SK-N-SH (cell line): Measurements from ENCODE around the gene ISX. TPM values are rescaled to one million over a fixed set of nuclear protein-coding genes. Genes with fewer than 3 reads are reported as not detected.
"Not testable (repeated sequence)": the region's sequence is repeated elsewhere in the genome, so short reads cannot be mapped to it uniquely, and the experiment has no call there.

Experiments used
- CTCF ChIA-PET: fragments of 300-600, 350-600 bp; formaldehyde crosslinking; extraction: SDS; loops from one replicate; lab custom pipeline; 2021; lab: Yijun Ruan, JAX
- POLR2A ChIA-PET: fragments of 350-600 bp; sonication (Branson Sonifier 250); formaldehyde crosslinking; extraction: SDS; loops from one replicate; lab custom pipeline; 2020; ENCODE audit warnings: antibody characterized with exemption, inconsistent platforms; lab: Yijun Ruan, JAX
- DNase-seq: peaks from one replicate; pipeline ENCODE4 v3.0.0; 2012
- H2AFZ ChIP-seq: fragments of 200-600 bp; sonication (generic); 2 replicates; pipeline ENCODE4 v1.8.1; 2016; ENCODE audit warnings: antibody characterized with exemption, mild to moderate bottlenecking, low read depth
- H3F3A ChIP-seq: fragments of 200-600 bp; sonication (generic); replicated peaks from 2 replicates; pipeline ENCODE3; 2016; ENCODE audit warnings: antibody characterized with exemption, mild to moderate bottlenecking; ENCODE audit not compliant: insufficient read depth
- H3K27ac ChIP-seq, 2 experiments: fragments of 200-500 bp in 1 of 2; fragments of 200-600 bp in 1 of 2; sonication (Bioruptor generic) in 1 of 2; sonication (generic), shearing (Covaris generic) in 1 of 2; 2 replicates each; pipeline versions ENCODE4 v1.5.1 to v1.6.1; 2014 to 2016; ENCODE audit warnings: low read depth in 2 of 2, inconsistent platforms in 1 of 2, low read length in 1 of 2, mild to moderate bottlenecking in 1 of 2, mixed read lengths in 1 of 2
- H3K27me3 ChIP-seq: fragments of 200-600 bp; sonication (generic), shearing (Covaris generic); 2 replicates; pipeline ENCODE4 v1.6.1; 2016; ENCODE audit warnings: mixed run types; ENCODE audit not compliant: insufficient read depth
- H3K36me3 ChIP-seq, 2 experiments: fragments of 200-500 bp in 1 of 2; fragments of 200-600 bp in 1 of 2; sonication (Bioruptor generic) in 1 of 2; sonication (generic) in 1 of 2; replicated peaks in 1 of 2; 2 replicates each; pipeline versions ENCODE3 to v1.5.1; 2014 to 2016; ENCODE audit warnings: low read length in 1 of 2, mild to moderate bottlenecking in 1 of 2; ENCODE audit not compliant: insufficient read depth in 2 of 2, control insufficient read depth in 1 of 2
- H3K4me1 ChIP-seq, 2 experiments: fragments of 200-500 bp in 1 of 2; fragments of 200-600 bp in 1 of 2; sonication (Bioruptor generic) in 1 of 2; sonication (generic), shearing (Covaris generic) in 1 of 2; 2 replicates each; pipeline versions ENCODE4 v1.5.1 to v1.6.1; 2014 to 2016; ENCODE audit warnings: low read depth in 1 of 2, low read length in 1 of 2, mixed run types in 1 of 2; ENCODE audit not compliant: insufficient read depth in 2 of 2, control insufficient read depth in 1 of 2
- H3K4me2 ChIP-seq: fragments of 200-600 bp; sonication (generic), shearing (Covaris generic); 2 replicates; pipeline ENCODE4 v1.6.1; 2017; ENCODE audit warnings: mixed run types
- H3K4me3 ChIP-seq, 2 experiments: fragments of 200-500 bp in 1 of 2; fragments of 200-600 bp in 1 of 2; sonication (Bioruptor generic) in 1 of 2; sonication (generic), shearing (Covaris generic) in 1 of 2; 2 replicates each; pipeline versions ENCODE4 v1.5.1 to v1.8.1; 2014 to 2016; ENCODE audit warnings: low read depth in 2 of 2, inconsistent platforms in 1 of 2, low read length in 1 of 2, mild to moderate bottlenecking in 1 of 2, mixed read lengths in 1 of 2, moderate library complexity in 1 of 2
- H3K79me2 ChIP-seq: fragments of 200-600 bp; sonication (generic); 2 replicates; pipeline ENCODE4 v1.8.1; 2017; ENCODE audit warnings: mild to moderate bottlenecking; ENCODE audit not compliant: insufficient read depth
- H3K9ac ChIP-seq: fragments of 200-600 bp; sonication (generic); 2 replicates; pipeline ENCODE4 v1.6.1; 2017; ENCODE audit warnings: mixed run types
- H3K9me2 ChIP-seq: fragments of 200-600 bp; sonication (generic); 2 replicates; pipeline ENCODE4 v1.6.1; 2017; ENCODE audit warnings: mixed run types
- H3K9me3 ChIP-seq: fragments of 200-600 bp; sonication (generic); 2 replicates; pipeline ENCODE4 v1.6.1; 2017; ENCODE audit warnings: mixed run types, mild to moderate bottlenecking, moderate library complexity
- H4K20me1 ChIP-seq: fragments of 200-600 bp; sonication (generic); 2 replicates; pipeline ENCODE4 v1.6.1; 2017; ENCODE audit warnings: mild to moderate bottlenecking, mixed run types; ENCODE audit not compliant: insufficient read depth
- CHD2 ChIP-seq: fragments of 150-350 bp; IDR thresholded peaks from 2 replicates; pipeline ENCODE4 v1.6.1; 2018; ENCODE audit warnings: low read length; ENCODE audit not compliant: partially characterized antibody
- ELF1 ChIP-seq: IDR thresholded peaks from 2 replicates; pipeline ENCODE4 v1.4.0; 2012
- EP300 ChIP-seq, 2 experiments: IDR thresholded peaks; 2 replicates each; pipeline versions ENCODE4 v1.4.0 to v1.6.1; 2012; ENCODE audit warnings: borderline replicate concordance in 1 of 2, low read depth in 1 of 2, low read length in 1 of 2
- FOSL2 ChIP-seq: IDR thresholded peaks from 2 replicates; pipeline ENCODE4 v1.4.0; 2012; ENCODE audit warnings: low read depth, mild to moderate bottlenecking, moderate library complexity, borderline replicate concordance
- FOXM1 ChIP-seq: IDR thresholded peaks from 2 replicates; pipeline ENCODE4 v1.4.0; 2012; ENCODE audit warnings: low read depth, mild to moderate bottlenecking
- GATA2 ChIP-seq: sonication (generic); formaldehyde crosslinking; IDR thresholded peaks from 2 replicates; pipeline ENCODE4 v1.5.0; 2020; ENCODE audit warnings: mild to moderate bottlenecking, missing genetic modification reagents
- JUND ChIP-seq: IDR thresholded peaks from 2 replicates; pipeline ENCODE4 v1.4.0; 2012
- MXI1 ChIP-seq: IDR thresholded peaks from 2 replicates; pipeline ENCODE4 v1.6.1; 2012; ENCODE audit warnings: mild to moderate bottlenecking, low read depth, low read length, improper control_type of control experiment
- POLR2AphosphoS5 ChIP-seq: IDR thresholded peaks from 2 replicates; pipeline ENCODE4 v1.6.1; 2012; ENCODE audit warnings: low read depth, low read length
- RFX5 ChIP-seq: IDR thresholded peaks from 2 replicates; pipeline ENCODE4 v1.6.1; 2012; ENCODE audit warnings: mild to moderate bottlenecking, improper control_type of control experiment, low read length
- SIN3A ChIP-seq: IDR thresholded peaks from 2 replicates; pipeline ENCODE4 v1.6.1; 2012; ENCODE audit warnings: low read depth, mild to moderate bottlenecking, low read length, moderate library complexity, borderline replicate concordance
- SMC3 ChIP-seq: IDR thresholded peaks from 2 replicates; pipeline ENCODE4 v1.6.1; 2012; ENCODE audit warnings: low read depth, low read length, improper control_type of control experiment
- TAF1 ChIP-seq: IDR thresholded peaks from 2 replicates; pipeline ENCODE4 v1.6.1; 2012; ENCODE audit warnings: low read depth, mild to moderate bottlenecking, low read length, moderate library complexity, borderline replicate concordance
- TCF12 ChIP-seq: IDR thresholded peaks from 2 replicates; pipeline ENCODE4 v1.4.0; 2012
- TEAD4 ChIP-seq: IDR thresholded peaks from 2 replicates; pipeline ENCODE4 v1.4.0; 2012; ENCODE audit warnings: mild to moderate bottlenecking, borderline replicate concordance; ENCODE audit not compliant: insufficient read depth
- YY1 ChIP-seq: IDR thresholded peaks from 2 replicates; pipeline ENCODE4 v1.4.0; 2012; ENCODE audit warnings: low read depth, mild to moderate bottlenecking
- WGBS: methylation state at CpG from one replicate; pipeline ENCODE4 v1.1.6; 2017; ENCODE audit warnings: low lambda C conversion rate; 5-methylcytosine and 5-hydroxymethylcytosine counted together
- polyA plus RNA-seq, 3 experiments: library from polyadenylated mRNA; depleted of rRNA; stranded (reverse); fragments of >200 nt; gene quantifications; 2 replicates each; pipeline ENCODE4 v1.2.3, GENCODE V29; 2012
- TF ChIP-seq, protein P1 (sequence below): IDR thresholded peaks from 2 replicates; pipeline ENCODE4 v1.4.0; 2012; ENCODE audit warnings: low read depth, borderline replicate concordance
- TF ChIP-seq, protein P2 (sequence below): IDR thresholded peaks from 2 replicates; pipeline ENCODE4 v1.6.1; 2012; ENCODE audit warnings: mild to moderate bottlenecking, low read depth, low read length, moderate library complexity
- TF ChIP-seq, protein P3 (sequence below): fragments of 150-350 bp; IDR thresholded peaks from 2 replicates; pipeline ENCODE4 v1.6.1; 2016; ENCODE audit warnings: mild to moderate bottlenecking, low read depth, low read length
- TF ChIP-seq, protein P4 (sequence below): fragments of 200-600 bp; sonication (generic); IDR thresholded peaks from 2 replicates; pipeline ENCODE4 v1.6.1; 2017; ENCODE audit warnings: antibody characterized with exemption, mild to moderate bottlenecking, moderate library complexity

ISX gene
- polyA plus RNA-seq, 1 of the 3 experiments (the other 2 are of a cell fraction) = not detected

DNA sequence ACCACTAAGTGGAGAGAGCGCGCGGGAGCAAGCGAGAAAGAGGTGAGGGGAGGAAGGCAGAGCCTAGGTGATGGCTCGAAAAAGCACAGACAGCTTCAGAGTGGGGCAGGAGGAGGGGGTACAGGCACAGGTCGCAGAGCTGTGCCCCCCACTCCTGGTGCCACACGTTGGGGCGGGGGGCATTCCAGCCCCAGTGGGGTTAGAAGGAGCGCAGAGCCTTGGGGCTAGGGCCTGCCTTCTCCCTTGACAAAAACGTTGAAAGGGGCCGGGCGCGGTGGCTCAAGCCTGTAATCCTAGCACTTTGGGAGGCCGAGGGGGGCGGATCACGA lies 41.6 kb upstream of the ISX start:
- Histone ChIP-seq H3K4me2 (no peak overlapping the region), H3K36me3 (no peaks in the 10 kb centered on the region), H4K20me1 (no peaks in the 10 kb centered on the region), H3K9me3 (no peaks in the 10 kb centered on the region), H3K27me3 (no peaks in the 10 kb centered on the region), H2AFZ (no peak overlapping the region), H3K27ac (no peak overlapping the region), H3K4me1 (no peaks in the 10 kb centered on the region), H3K79me2 (no peaks in the 10 kb centered on the region)
- 3% methylated on average over 9 of the region's 16 CpGs for WGBS
- DNase-seq = no peak
- POLR2A ChIA-PET = no interaction called here
- CTCF ChIA-PET = interaction anchor here (0.7 to 3.9 kb wide), 42 partner anchors 8 to 1724 kb away, joined by 3 to 67 read pairs (median 4); no protein-coding TSS in a partner anchor
- no peak for TF ChIP-seq TCF12
- TF ChIP-seq, protein P1, sequence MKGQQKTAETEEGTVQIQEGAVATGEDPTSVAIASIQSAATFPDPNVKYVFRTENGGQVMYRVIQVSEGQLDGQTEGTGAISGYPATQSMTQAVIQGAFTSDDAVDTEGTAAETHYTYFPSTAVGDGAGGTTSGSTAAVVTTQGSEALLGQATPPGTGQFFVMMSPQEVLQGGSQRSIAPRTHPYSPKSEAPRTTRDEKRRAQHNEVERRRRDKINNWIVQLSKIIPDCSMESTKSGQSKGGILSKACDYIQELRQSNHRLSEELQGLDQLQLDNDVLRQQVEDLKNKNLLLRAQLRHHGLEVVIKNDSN = no peak
- no peak for TF ChIP-seq RFX5
- TF ChIP-seq, protein P2, sequence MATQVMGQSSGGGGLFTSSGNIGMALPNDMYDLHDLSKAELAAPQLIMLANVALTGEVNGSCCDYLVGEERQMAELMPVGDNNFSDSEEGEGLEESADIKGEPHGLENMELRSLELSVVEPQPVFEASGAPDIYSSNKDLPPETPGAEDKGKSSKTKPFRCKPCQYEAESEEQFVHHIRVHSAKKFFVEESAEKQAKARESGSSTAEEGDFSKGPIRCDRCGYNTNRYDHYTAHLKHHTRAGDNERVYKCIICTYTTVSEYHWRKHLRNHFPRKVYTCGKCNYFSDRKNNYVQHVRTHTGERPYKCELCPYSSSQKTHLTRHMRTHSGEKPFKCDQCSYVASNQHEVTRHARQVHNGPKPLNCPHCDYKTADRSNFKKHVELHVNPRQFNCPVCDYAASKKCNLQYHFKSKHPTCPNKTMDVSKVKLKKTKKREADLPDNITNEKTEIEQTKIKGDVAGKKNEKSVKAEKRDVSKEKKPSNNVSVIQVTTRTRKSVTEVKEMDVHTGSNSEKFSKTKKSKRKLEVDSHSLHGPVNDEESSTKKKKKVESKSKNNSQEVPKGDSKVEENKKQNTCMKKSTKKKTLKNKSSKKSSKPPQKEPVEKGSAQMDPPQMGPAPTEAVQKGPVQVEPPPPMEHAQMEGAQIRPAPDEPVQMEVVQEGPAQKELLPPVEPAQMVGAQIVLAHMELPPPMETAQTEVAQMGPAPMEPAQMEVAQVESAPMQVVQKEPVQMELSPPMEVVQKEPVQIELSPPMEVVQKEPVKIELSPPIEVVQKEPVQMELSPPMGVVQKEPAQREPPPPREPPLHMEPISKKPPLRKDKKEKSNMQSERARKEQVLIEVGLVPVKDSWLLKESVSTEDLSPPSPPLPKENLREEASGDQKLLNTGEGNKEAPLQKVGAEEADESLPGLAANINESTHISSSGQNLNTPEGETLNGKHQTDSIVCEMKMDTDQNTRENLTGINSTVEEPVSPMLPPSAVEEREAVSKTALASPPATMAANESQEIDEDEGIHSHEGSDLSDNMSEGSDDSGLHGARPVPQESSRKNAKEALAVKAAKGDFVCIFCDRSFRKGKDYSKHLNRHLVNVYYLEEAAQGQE = no peak
- no peak for TF ChIP-seq MXI1
- TF ChIP-seq YY1 = no peak
- TF ChIP-seq SIN3A = no peak
- TF ChIP-seq CHD2 = no peak
- no peak for TF ChIP-seq TEAD4
- TF ChIP-seq SMC3 = no peak
- TF ChIP-seq, protein P3, sequence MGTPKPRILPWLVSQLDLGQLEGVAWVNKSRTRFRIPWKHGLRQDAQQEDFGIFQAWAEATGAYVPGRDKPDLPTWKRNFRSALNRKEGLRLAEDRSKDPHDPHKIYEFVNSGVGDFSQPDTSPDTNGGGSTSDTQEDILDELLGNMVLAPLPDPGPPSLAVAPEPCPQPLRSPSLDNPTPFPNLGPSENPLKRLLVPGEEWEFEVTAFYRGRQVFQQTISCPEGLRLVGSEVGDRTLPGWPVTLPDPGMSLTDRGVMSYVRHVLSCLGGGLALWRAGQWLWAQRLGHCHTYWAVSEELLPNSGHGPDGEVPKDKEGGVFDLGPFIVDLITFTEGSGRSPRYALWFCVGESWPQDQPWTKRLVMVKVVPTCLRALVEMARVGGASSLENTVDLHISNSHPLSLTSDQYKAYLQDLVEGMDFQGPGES = no peak
- TF ChIP-seq JUND = no peak
- TF ChIP-seq GATA2 = no peak
- no peak for TF ChIP-seq ELF1
- no peak for TF ChIP-seq POLR2AphosphoS5
- TF ChIP-seq FOXM1 = no peak
- TF ChIP-seq TAF1 = no peak
- TF ChIP-seq EP300 (IDR thresholded peaks at IDR 0.05; ENCODE audit: borderline replicate concordance in 1 of 2, low read depth in 1 of 2, low read length in 1 of 2) = no peak
- TF ChIP-seq, protein P4, sequence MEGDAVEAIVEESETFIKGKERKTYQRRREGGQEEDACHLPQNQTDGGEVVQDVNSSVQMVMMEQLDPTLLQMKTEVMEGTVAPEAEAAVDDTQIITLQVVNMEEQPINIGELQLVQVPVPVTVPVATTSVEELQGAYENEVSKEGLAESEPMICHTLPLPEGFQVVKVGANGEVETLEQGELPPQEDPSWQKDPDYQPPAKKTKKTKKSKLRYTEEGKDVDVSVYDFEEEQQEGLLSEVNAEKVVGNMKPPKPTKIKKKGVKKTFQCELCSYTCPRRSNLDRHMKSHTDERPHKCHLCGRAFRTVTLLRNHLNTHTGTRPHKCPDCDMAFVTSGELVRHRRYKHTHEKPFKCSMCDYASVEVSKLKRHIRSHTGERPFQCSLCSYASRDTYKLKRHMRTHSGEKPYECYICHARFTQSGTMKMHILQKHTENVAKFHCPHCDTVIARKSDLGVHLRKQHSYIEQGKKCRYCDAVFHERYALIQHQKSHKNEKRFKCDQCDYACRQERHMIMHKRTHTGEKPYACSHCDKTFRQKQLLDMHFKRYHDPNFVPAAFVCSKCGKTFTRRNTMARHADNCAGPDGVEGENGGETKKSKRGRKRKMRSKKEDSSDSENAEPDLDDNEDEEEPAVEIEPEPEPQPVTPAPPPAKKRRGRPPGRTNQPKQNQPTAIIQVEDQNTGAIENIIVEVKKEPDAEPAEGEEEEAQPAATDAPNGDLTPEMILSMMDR = no peak
- TF ChIP-seq FOSL2 = no peak
- TF ChIP-seq, all 33 proteins: peak for 0
- H3K4me3 ChIP-seq = peak overlapping the region in 1 of 2 experiments; percentile 53; a peak in 1 of 4 replicates
- H3K9me2 ChIP-seq = no peaks in the 10 kb centered on the region
- H3K9ac ChIP-seq = no peak overlapping the region
- H3F3A ChIP-seq = no peaks in the 10 kb centered on the region

DNA sequence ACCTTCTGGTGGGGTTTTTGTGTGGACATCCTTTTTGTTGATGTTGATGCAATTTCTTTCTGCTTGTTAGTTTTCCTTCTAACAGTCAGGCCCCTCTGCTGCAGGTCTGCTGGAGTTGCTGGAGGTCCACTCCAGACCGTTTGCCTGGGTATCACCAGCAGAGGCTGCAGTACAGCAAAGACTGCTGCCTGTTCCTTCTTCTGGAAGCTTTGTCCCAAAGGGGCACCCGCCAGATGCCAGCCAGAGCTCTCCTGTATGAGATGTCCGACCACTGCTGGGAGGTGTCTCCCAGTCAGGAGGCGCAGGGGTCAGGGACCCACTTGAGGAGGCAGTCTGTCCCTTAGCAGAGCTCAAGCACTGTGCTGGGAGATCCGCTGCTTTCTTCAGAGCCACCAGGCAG lies 35.8 kb upstream of the ISX start:
- H3K9ac ChIP-seq, H3F3A ChIP-seq, DNase-seq, H3K79me2 ChIP-seq, H4K20me1 ChIP-seq, H3K4me3 ChIP-seq, H2AFZ ChIP-seq, H3K27me3 ChIP-seq, POLR2A ChIA-PET, H3K4me2 ChIP-seq, H3K9me2 ChIP-seq, H3K27ac ChIP-seq, CTCF ChIA-PET, H3K36me3 ChIP-seq, H3K4me1 ChIP-seq, H3K9me3 ChIP-seq: not testable (repeated sequence)
- 0% methylated on average over 2 of the region's 5 CpGs for WGBS
